HCT116 (cell line): Measurements from ENCODE around the gene PTPN9. TPM values are rescaled to one million over a fixed set of nuclear protein-coding genes. Genes with fewer than 3 reads are reported as not detected.

ENCODE experiments used
- ATAC-seq: fragments of 200-7000 bp; cut with Tn5 transposase; 2 replicates; pipeline ENCODE4 v1.9.1; 2020; ENCODE audit warnings: mild to moderate bottlenecking, moderate library complexity
- BruUV-seq: library from RNA; stranded (reverse); fragments of 400-500 nt; replicated peaks from 2 replicates; lab custom pipeline; 2021; lab: Mats Ljungman, UMichigan
- CTCF ChIA-PET: fragments of 300-600 bp; sonication (Branson Sonifier 250); formaldehyde crosslinking; loops from one replicate; lab custom pipeline; 2021; ENCODE audit warnings: antibody characterized with exemption; lab: Charles Lee
- POLR2A ChIA-PET: fragments of 300-600, 350-600 bp; sonication (Branson Sonifier 250); formaldehyde crosslinking; loops from one replicate; lab custom pipeline; 2021; ENCODE audit warnings: antibody characterized with exemption; lab: Charles Lee
- RAD21 ChIA-PET, 2 experiments: fragments of 300-600 bp; sonication (Branson Sonifier 250); formaldehyde crosslinking; loops; one replicate each; lab custom pipeline; 2023; ENCODE audit warnings: low total read pairs in 2 of 2; ENCODE audit not compliant: uncharacterized antibody in 2 of 2, unreplicated experiment in 2 of 2, low non-redundant PET in 1 of 2; lab: Charles Lee
- DNase-seq: peaks from one replicate; pipeline ENCODE4 v3.0.0-alpha.2; 2010; ENCODE audit warnings: low read depth, low spot score
- H2AFZ ChIP-seq: fragments of 200-600 bp; shearing (Covaris generic), sonication (generic); 2 replicates; pipeline ENCODE4 v1.6.1; 2017; ENCODE audit warnings: low read depth, mixed run types, mixed read lengths, antibody characterized with exemption, low read length; ENCODE audit not compliant: poor library complexity, severe bottlenecking
- H3K27ac ChIP-seq: 2 replicates; pipeline ENCODE4 v1.5.1; 2012; ENCODE audit warnings: low read depth, low read length
- H3K27me3 ChIP-seq: fragments of 200-600 bp; sonication (generic); 2 replicates; pipeline ENCODE4 v1.6.1; 2016; ENCODE audit warnings: mixed run types, low read length, mixed read lengths; ENCODE audit not compliant: insufficient read depth
- H3K36me3 ChIP-seq, 2 experiments: fragments of 200-500 bp in 1 of 2; fragments of 200-600 bp in 1 of 2; sonication (Bioruptor generic) in 1 of 2; sonication (generic) in 1 of 2; 2 replicates each; pipeline versions ENCODE4 v1.5.1 to v1.6.1; 2014 to 2016; ENCODE audit warnings: low read length in 2 of 2, inconsistent platforms in 1 of 2, mixed read lengths in 1 of 2, mixed run types in 1 of 2; ENCODE audit not compliant: insufficient read depth in 2 of 2, control insufficient read depth in 1 of 2
- H3K4me1 ChIP-seq, 2 experiments: fragments of 200-600 bp in 1 of 2; sonication (generic) in 1 of 2; 2 replicates each; pipeline versions ENCODE4 v1.5.1 to v1.6.1; 2012 to 2017; ENCODE audit warnings: low read length in 2 of 2, inconsistent platforms in 1 of 2, mild to moderate bottlenecking in 1 of 2, mixed read lengths in 1 of 2, mixed run types in 1 of 2, moderate library complexity in 1 of 2; ENCODE audit not compliant: insufficient read depth in 2 of 2, control insufficient read depth in 1 of 2
- H3K4me2 ChIP-seq: fragments of 200-600 bp; sonication (generic); 2 replicates; pipeline ENCODE4 v1.6.1; 2017; ENCODE audit warnings: mixed run types, low read length, mixed read lengths
- H3K4me3 ChIP-seq, 2 experiments: fragments of 200-600 bp in 1 of 2; sonication (generic) in 1 of 2; replicated peaks in 1 of 2; 2 replicates each; pipeline ENCODE4 v1.5.1; 2011 to 2016; ENCODE audit warnings: low read length in 2 of 2, control low read depth in 1 of 2, low read depth in 1 of 2, mild to moderate bottlenecking in 1 of 2, mixed read lengths in 1 of 2, mixed run types in 1 of 2
- H3K79me2 ChIP-seq: fragments of 200-600 bp; sonication (generic); 2 replicates; pipeline ENCODE4 v1.6.1; 2017; ENCODE audit warnings: mild to moderate bottlenecking, mixed run types, low read length, moderate library complexity, mixed read lengths; ENCODE audit not compliant: insufficient read depth
- H3K9ac ChIP-seq: fragments of 200-600 bp; sonication (generic); 2 replicates; pipeline ENCODE4 v1.6.1; 2016; ENCODE audit warnings: low read length, mixed read lengths
- H3K9me2 ChIP-seq: fragments of 200-600 bp; sonication (generic), shearing (Covaris generic); 2 replicates; pipeline ENCODE4 v1.6.1; 2017; ENCODE audit warnings: mixed run types, mild to moderate bottlenecking, moderate library complexity; ENCODE audit not compliant: insufficient read depth
- H3K9me3 ChIP-seq, 2 experiments: fragments of 200-500 bp in 1 of 2; fragments of 200-600 bp in 1 of 2; sonication (Bioruptor generic) in 1 of 2; sonication (generic) in 1 of 2; 2 replicates each; pipeline ENCODE4 v1.6.1; 2014 to 2017; ENCODE audit warnings: low read length in 2 of 2, mixed read lengths in 2 of 2, inconsistent platforms in 1 of 2, low read depth in 1 of 2, mild to moderate bottlenecking in 1 of 2, mixed run types in 1 of 2, moderate library complexity in 1 of 2; ENCODE audit not compliant: control insufficient read depth in 1 of 2, insufficient read depth in 1 of 2
- H4K20me1 ChIP-seq: fragments of 200-600 bp; sonication (generic), shearing (Covaris generic); 2 replicates; pipeline ENCODE4 v1.6.1; 2017; ENCODE audit warnings: mixed run types, mild to moderate bottlenecking, moderate library complexity; ENCODE audit not compliant: insufficient read depth
- CBX3 ChIP-seq: IDR thresholded peaks from 2 replicates; pipeline ENCODE4 v1.6.1; 2012; ENCODE audit warnings: low read depth
- CEBPB ChIP-seq: IDR thresholded peaks from 2 replicates; pipeline ENCODE4 v1.6.1; 2012; ENCODE audit warnings: low read depth
- EZH2phosphoT487 ChIP-seq: fragments of 200-600 bp; IDR thresholded peaks from 2 replicates; pipeline ENCODE4 v1.6.1; 2018; ENCODE audit warnings: antibody characterized with exemption, borderline replicate concordance
- POLR2A ChIP-seq: IDR thresholded peaks from 2 replicates; pipeline ENCODE4 v1.7.0; 2011; ENCODE audit warnings: borderline replicate concordance; ENCODE audit not compliant: insufficient read depth, insufficient read length; ENCODE audit errors: extremely low read depth
- POLR2AphosphoS5 ChIP-seq: IDR thresholded peaks from 2 replicates; pipeline ENCODE4 v1.6.1; 2011; ENCODE audit warnings: mild to moderate bottlenecking, low read depth, low read length, moderate library complexity
- SIN3A ChIP-seq: IDR thresholded peaks from 2 replicates; pipeline ENCODE4 v1.6.1; 2012; ENCODE audit warnings: low read depth
- SRF ChIP-seq: IDR thresholded peaks from 2 replicates; pipeline ENCODE4 v1.6.1; 2012; ENCODE audit warnings: low read depth
- TCF7L2 ChIP-seq: IDR thresholded peaks from 2 replicates; pipeline ENCODE4 v1.7.0; 2011; ENCODE audit warnings: borderline replicate concordance, inconsistent platforms; ENCODE audit not compliant: insufficient read depth, insufficient read length; ENCODE audit errors: extremely low read depth
- YY1 ChIP-seq: IDR thresholded peaks from 2 replicates; pipeline ENCODE4 v1.6.1; 2011; ENCODE audit warnings: low read length, low read depth, moderate library complexity, mild to moderate bottlenecking; ENCODE audit not compliant: insufficient replicate concordance; ENCODE audit errors: extremely low read depth
- ZFX ChIP-seq: fragments of 450-650 bp; IDR thresholded peaks from 2 replicates; pipeline ENCODE4 v1.6.1; 2017
- intact Hi-C: fragments of 100-400 bp; cut with micrococcal nuclease; formaldehyde crosslinking; loops from 2 replicates; pipeline ENCODE4 v1.10.0; 2022
- total RNA-seq: library from RNA; stranded (reverse); gene quantifications from one replicate; pipeline ENCODE4 v1.2.1, GENCODE V29; 2021; ENCODE audit not compliant: unreplicated experiment
- TF ChIP-seq, protein P1 (sequence below): IDR thresholded peaks from 2 replicates; pipeline ENCODE4 v1.6.1; 2012; ENCODE audit warnings: low read depth

PTPN9 gene
- total RNA-seq, 1 experiment from 2014 or later = 21.1 TPM

DNA sequence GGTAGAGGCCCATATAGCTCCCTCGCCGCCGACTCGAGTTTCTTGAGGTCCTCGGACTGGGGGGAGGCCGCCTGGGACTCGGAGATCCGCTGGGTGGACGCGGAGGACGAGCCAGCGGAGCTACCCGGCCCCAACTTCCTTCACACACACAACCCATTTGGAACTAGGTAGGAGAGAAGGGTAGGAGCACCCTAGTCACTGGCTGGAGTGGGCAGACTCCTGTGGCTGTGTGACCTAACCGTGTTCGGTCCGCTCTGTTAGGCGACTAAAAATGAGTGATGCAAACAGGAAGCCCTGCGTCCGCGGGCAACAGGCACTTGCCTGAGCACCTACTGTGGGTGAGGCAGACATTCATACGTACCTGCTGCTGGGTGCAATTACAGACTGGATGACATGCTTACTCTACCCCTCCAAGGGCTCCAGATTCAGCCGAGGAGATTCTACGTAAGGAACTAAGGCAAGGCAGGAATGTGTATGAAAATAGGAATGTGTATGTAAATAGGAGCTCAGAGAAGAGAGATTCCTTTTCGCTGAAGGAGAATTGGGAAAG is 123.1 kb downstream of the PTPN9 start:
- BruUV-seq = TSS peak; percentile 32
- no peaks in the 10 kb centered on the region for H3K9me2 ChIP-seq
- intact Hi-C loops = loop anchor here (1.0 kb wide), 1 partner anchor 184 kb away; the partner anchor contains the start of gene IMP3
- H3K4me1 ChIP-seq = peaks cover 0 to 28% of the 10 kb centered on the region in 2 experiments; a peak in 2 of 4 replicates
- H4K20me1 ChIP-seq = no peaks in the 10 kb centered on the region; the same call in 1 of the 2 replicates
- peak overlapping the region; percentile 97 for H3K9ac ChIP-seq
- peak overlapping the region; percentile 73 for H3K4me2 ChIP-seq
- no peaks in the 10 kb centered on the region for H3K36me3 ChIP-seq
- ATAC-seq (no peak), DNase-seq (peak; percentile 12)
- peak overlapping the region; percentile 44 for H2AFZ ChIP-seq
- ChIA-PET POLR2A (interaction anchor here (1.2 to 1.6 kb wide), 4 partner anchors 10 to 217 kb away, joined by 3 to 8 read pairs (median 4); partner anchors contain the start of genes IMP3 and MAN2C1), CTCF (interaction anchor here (0.5 to 1.2 kb wide), 2 partner anchors 88 to 271 kb away, joined by 3 to 5 read pairs; no protein-coding TSS in a partner anchor), RAD21 (interaction anchor here in 1 of 2 experiments (1.0 kb wide), 1 partner anchor 184 kb away, joined by 3 read pairs; the partner anchor contains the start of gene IMP3)
- H3K27me3 ChIP-seq = no peaks in the 10 kb centered on the region
- H3K9me3 ChIP-seq = no peaks in the 10 kb centered on the region
- H3K4me3 ChIP-seq = peak overlapping the region; percentile 92 to 97
- H3K79me2 ChIP-seq = peaks cover 21% of the 10 kb centered on the region
- peak overlapping the region; percentile 62 for H3K27ac ChIP-seq
- no peak for TF ChIP-seq YY1
- TF ChIP-seq EZH2phosphoT487 = no peak
- TF ChIP-seq SIN3A = no peak
- TF ChIP-seq POLR2AphosphoS5 = no peak
- TF ChIP-seq CBX3 = no peak

DNA sequence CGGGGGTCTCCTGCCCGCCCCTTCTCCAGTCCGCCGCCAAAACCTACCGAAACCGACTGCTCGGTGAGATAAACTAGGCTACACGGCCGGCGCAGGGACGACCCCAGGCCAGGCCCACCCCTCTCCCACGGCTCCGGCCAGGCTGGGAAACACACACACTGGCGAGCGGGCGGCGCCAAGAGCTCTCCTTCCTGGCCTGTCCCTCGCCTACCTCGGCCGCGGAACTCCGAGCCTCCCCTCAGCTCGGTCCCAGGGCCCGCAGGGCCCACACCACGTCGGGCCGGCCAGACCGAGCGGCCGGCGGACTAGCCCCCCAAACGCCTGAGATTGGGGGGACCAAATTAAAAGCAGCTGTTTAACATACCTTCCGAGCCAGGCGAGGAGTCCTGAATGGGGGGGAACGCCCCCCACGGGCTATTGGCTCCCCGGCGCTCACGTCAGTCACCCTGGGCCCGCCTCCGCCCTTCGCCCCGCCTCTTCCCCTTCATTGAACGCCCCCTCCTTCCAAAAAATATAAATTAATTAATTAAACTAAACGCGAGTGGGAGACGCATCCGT is 123.6 kb downstream of the PTPN9 start:
- RAD21 ChIA-PET = interaction anchor here in 1 of 2 experiments (1.0 kb wide), 1 partner anchor 185 kb away, joined by 3 read pairs; the partner anchor contains the start of gene IMP3
- Histone ChIP-seq H3K36me3 (no peaks in the 10 kb centered on the region), H3K9ac (peak overlapping the region; percentile 97), H3K4me3 (peak overlapping the region; percentile 92 to 97), H3K27ac (peak overlapping the region; percentile 62), H3K27me3 (no peaks in the 10 kb centered on the region), H4K20me1 (no peaks in the 10 kb centered on the region; the same call in 1 of the 2 replicates), H3K79me2 (peaks cover 23% of the 10 kb centered on the region), H3K9me2 (no peaks in the 10 kb centered on the region), H2AFZ (peak overlapping the region; percentile 44), H3K4me1 (peaks cover 0 to 28% of the 10 kb centered on the region in 2 experiments; a peak in 2 of 4 replicates), H3K9me3 (no peaks in the 10 kb centered on the region), H3K4me2 (peak overlapping the region; percentile 73)
- TF ChIP-seq TCF7L2 (no peak), YY1 (no peak), ZFX (peak; percentile 42), POLR2A (peak; percentile 7), CEBPB (no peak), POLR2AphosphoS5 (peak; percentile 49; the same call in 1 of the 2 replicates), EZH2phosphoT487 (no peak), SRF (no peak)
- TF ChIP-seq, protein P1, sequence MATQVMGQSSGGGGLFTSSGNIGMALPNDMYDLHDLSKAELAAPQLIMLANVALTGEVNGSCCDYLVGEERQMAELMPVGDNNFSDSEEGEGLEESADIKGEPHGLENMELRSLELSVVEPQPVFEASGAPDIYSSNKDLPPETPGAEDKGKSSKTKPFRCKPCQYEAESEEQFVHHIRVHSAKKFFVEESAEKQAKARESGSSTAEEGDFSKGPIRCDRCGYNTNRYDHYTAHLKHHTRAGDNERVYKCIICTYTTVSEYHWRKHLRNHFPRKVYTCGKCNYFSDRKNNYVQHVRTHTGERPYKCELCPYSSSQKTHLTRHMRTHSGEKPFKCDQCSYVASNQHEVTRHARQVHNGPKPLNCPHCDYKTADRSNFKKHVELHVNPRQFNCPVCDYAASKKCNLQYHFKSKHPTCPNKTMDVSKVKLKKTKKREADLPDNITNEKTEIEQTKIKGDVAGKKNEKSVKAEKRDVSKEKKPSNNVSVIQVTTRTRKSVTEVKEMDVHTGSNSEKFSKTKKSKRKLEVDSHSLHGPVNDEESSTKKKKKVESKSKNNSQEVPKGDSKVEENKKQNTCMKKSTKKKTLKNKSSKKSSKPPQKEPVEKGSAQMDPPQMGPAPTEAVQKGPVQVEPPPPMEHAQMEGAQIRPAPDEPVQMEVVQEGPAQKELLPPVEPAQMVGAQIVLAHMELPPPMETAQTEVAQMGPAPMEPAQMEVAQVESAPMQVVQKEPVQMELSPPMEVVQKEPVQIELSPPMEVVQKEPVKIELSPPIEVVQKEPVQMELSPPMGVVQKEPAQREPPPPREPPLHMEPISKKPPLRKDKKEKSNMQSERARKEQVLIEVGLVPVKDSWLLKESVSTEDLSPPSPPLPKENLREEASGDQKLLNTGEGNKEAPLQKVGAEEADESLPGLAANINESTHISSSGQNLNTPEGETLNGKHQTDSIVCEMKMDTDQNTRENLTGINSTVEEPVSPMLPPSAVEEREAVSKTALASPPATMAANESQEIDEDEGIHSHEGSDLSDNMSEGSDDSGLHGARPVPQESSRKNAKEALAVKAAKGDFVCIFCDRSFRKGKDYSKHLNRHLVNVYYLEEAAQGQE = no peak
- peak; percentile 53 for DNase-seq
- intact Hi-C loops = loop anchor here (1.0 kb wide), 1 partner anchor 185 kb away; the partner anchor contains the start of gene IMP3
- CTCF ChIA-PET = interaction anchor here (0.5 to 1.2 kb wide), 2 partner anchors 87 to 270 kb away, joined by 3 to 5 read pairs; no protein-coding TSS in a partner anchor
- POLR2A ChIA-PET = interaction anchor here (0.7 to 1.6 kb wide), 5 partner anchors 10 to 217 kb away, joined by 3 to 8 read pairs (median 5); partner anchors contain the start of genes IMP3 and MAN2C1
- TSS peak; percentile 40 for BruUV-seq
- no peak for ATAC-seq
